MCF 10A (cell line): ENCODE data around the gene SMIM22. TPM values are rescaled to one million over a fixed set of nuclear protein-coding genes. Genes with fewer than 3 reads are reported as not detected.

Source experiments
- BruUV-seq: library from RNA; stranded (reverse); fragments of 400-500 nt; replicated peaks from 2 replicates; lab custom pipeline; 2021; lab: Mats Ljungman, UMichigan
- CTCF ChIA-PET: fragments of 300-600 bp; sonication (Branson Sonifier 250); formaldehyde crosslinking; extraction: SDS; loops from one replicate; lab custom pipeline; 2021; ENCODE audit warnings: antibody characterized with exemption, inconsistent platforms; lab: Yijun Ruan, JAX
- POLR2A ChIA-PET: fragments of 300-600, 350-650 bp; sonication (Branson Sonifier 250); formaldehyde crosslinking; extraction: SDS; loops from one replicate; lab custom pipeline; 2020; ENCODE audit warnings: antibody characterized with exemption, inconsistent platforms; lab: Yijun Ruan, JAX
- DNase-seq: peaks from one replicate; pipeline ENCODE4 v3.0.0-alpha.2; 2018; ENCODE audit not compliant: unreplicated experiment
- H3K27ac Mint-ChIP-seq: one replicate; pipeline ENCODE4 v1.8.0; 2022; ENCODE audit warnings: mild to moderate bottlenecking, low read depth, mixed read lengths; ENCODE audit not compliant: unreplicated experiment
- H3K27me3 Mint-ChIP-seq: one replicate; pipeline ENCODE4 v1.8.0; 2022; ENCODE audit warnings: mixed read lengths; ENCODE audit not compliant: insufficient read depth, unreplicated experiment
- H3K36me3 Mint-ChIP-seq: one replicate; pipeline ENCODE4 v1.8.0; 2022; ENCODE audit warnings: mild to moderate bottlenecking, moderate library complexity, mixed read lengths; ENCODE audit not compliant: insufficient read depth, unreplicated experiment
- H3K4me1 Mint-ChIP-seq: one replicate; pipeline ENCODE4 v1.8.0; 2022; ENCODE audit warnings: mixed read lengths; ENCODE audit not compliant: insufficient read depth, unreplicated experiment
- H3K4me3 Mint-ChIP-seq: one replicate; pipeline ENCODE4 v1.8.0; 2022; ENCODE audit warnings: mild to moderate bottlenecking, moderate library complexity, mixed read lengths; ENCODE audit not compliant: unreplicated experiment
- H3K9me3 Mint-ChIP-seq: one replicate; pipeline ENCODE4 v1.8.0; 2022; ENCODE audit warnings: mixed read lengths; ENCODE audit not compliant: unreplicated experiment
- intact Hi-C: fragments of 100-400 bp; cut with micrococcal nuclease; formaldehyde crosslinking; loops from 2 replicates; pipeline ENCODE4 v1.14.1; 2022
- total RNA-seq: library from RNA; stranded (reverse); gene quantifications from 2 replicates; pipeline ENCODE4 v1.2.3, GENCODE V29; 2022
- TF ChIP-seq, protein P1 (sequence below): fragments of 200-600 bp; IDR thresholded peaks from one replicate; pipeline ENCODE4 v1.8.0; 2022; ENCODE audit warnings: antibody characterized with exemption, mild to moderate bottlenecking; ENCODE audit not compliant: unreplicated experiment

SMIM22 gene
- total RNA-seq, 1 experiment from 2014 or later = 2.4 TPM

DNA sequence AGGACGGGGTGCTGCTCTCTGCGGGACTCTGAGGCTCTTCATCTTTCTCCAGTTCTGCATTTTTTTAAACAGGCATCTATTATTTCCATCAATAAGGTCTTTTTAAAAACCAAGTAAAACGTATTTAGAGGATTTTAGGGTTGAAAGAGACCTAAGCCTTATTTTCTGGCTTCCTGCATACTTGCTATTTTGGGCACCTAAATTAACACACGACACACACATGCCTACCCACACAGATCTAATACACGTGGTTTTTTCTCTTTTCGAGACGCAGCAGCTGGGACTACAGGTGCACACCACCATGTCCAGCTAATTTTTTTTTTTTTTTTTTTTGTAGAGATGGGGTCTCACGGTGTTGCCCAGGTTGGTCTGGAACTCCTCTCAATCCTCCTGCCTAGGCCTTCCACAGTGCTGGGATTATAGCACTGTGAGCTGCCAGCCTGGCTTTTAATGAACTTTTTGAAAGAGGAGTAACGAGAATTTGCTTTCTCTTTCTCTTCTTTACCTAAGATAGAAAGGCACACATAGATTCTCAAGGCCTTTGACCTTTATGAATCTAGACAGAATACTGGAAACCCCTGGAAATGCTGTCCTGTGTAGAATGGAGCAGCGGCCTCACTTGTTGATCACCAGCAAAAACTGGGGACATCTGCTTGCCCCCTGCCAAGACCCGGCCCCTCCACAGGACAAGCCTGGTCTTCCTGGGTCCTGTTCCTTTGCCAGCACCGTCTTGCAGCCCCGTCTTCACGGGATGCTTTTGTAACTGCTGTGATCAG lies 47.1 kb upstream of the SMIM22 start:
- H3K4me3 Mint-ChIP-seq = no peak overlapping the region
- no peak for DNase-seq
- intact Hi-C loops = no loop called here
- no peaks in the 10 kb centered on the region for H3K9me3 Mint-ChIP-seq
- peaks cover 27% of the 10 kb centered on the region for H3K36me3 Mint-ChIP-seq
- ChIA-PET CTCF (interaction anchor here (0.6 to 1.7 kb wide), 3 partner anchors 10 to 208 kb away, joined by 3 to 5 read pairs (median 4); no protein-coding TSS in a partner anchor), POLR2A (interaction anchor here (0.8 to 4.0 kb wide), 2 partner anchors 18 to 129 kb away, joined by 3 to 12 read pairs; partner anchors contain the start of gene ZNF500)
- H3K27ac Mint-ChIP-seq = no peak overlapping the region
- no peaks in the 10 kb centered on the region for H3K27me3 Mint-ChIP-seq
- TF ChIP-seq, protein P1, sequence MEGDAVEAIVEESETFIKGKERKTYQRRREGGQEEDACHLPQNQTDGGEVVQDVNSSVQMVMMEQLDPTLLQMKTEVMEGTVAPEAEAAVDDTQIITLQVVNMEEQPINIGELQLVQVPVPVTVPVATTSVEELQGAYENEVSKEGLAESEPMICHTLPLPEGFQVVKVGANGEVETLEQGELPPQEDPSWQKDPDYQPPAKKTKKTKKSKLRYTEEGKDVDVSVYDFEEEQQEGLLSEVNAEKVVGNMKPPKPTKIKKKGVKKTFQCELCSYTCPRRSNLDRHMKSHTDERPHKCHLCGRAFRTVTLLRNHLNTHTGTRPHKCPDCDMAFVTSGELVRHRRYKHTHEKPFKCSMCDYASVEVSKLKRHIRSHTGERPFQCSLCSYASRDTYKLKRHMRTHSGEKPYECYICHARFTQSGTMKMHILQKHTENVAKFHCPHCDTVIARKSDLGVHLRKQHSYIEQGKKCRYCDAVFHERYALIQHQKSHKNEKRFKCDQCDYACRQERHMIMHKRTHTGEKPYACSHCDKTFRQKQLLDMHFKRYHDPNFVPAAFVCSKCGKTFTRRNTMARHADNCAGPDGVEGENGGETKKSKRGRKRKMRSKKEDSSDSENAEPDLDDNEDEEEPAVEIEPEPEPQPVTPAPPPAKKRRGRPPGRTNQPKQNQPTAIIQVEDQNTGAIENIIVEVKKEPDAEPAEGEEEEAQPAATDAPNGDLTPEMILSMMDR = no peak
- BruUV-seq = no TSS peak
- H3K4me1 Mint-ChIP-seq = no peaks in the 10 kb centered on the region

DNA sequence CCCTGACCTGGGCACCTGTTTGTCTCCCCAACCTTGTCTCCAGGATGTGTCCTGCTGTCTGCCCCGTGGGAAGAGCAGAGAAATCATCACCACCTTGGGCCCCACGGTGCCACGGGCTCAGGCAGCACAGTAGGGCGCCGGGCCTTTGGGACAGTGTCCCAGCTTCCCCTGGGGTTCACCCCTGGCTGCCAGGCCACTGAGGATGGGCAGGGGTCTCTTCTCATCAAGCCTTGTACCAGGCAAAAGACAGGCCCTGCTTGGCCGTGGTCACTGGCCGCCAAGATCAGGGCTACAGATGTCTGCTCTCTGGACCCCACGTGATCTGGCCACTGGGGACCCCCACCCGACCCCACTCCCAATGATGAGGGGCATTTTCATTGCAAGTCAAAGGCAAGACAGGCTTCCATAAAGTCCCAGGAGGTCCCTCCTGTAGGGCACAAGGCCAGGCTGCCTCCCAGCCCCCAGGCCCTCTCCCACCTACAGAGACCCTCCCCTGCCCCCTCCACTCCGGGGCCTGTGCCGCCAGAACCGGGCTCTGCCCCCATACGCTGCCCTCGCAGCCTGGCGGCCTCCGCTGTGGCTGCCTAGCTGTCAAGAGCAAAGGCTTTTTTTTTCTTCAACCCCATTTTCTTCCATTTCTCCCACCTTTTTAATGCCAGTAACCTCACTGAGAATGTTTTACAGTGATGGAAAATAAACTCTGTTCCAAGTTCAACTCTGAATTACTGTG lies 46.3 kb upstream of the SMIM22 start:
- intact Hi-C loops = no loop called here
- POLR2A ChIA-PET = interaction anchor here (0.8 to 4.0 kb wide), 2 partner anchors 18 to 130 kb away, joined by 3 to 12 read pairs; partner anchors contain the start of gene ZNF500

DNA sequence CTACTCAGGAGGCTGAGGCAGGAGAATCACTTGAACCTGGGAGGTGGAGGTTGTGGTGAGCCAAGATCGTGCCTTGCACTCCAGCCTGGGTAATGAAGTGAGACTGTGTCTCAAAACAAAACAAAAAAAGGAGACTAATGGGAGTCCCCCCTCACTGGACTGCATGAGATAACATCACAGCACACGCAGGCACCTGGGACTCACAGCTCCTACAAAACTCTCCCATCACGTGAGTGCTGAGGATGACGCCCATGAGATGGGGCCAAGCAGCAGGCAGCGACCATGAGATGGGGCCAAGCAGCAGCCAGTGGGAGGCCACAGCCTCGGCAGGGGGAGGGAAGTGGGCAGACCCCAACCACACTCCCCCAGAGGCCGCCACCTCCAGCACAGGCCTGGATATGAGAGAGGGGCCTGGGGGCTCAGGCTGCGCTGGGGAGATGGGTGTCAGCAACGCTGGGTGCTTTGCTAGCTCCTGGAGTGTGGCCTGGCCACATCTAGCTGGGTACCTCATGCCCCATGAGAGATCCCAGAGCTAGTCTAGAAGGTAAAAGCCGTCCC lies 45.4 kb upstream of the SMIM22 start:
- no peaks in the 10 kb centered on the region for H3K27me3 Mint-ChIP-seq
- TF ChIP-seq, protein P1 = no peak
- BruUV-seq = no TSS peak
- H3K36me3 Mint-ChIP-seq = peaks cover 29% of the 10 kb centered on the region
- no peak overlapping the region for H3K27ac Mint-ChIP-seq
- intact Hi-C loops = no loop called here
- no peaks in the 10 kb centered on the region for H3K4me1 Mint-ChIP-seq
- ChIA-PET CTCF (no interaction called here), POLR2A (interaction anchor here (4.0 kb wide), 1 partner anchor 17 kb away, joined by 12 read pairs; the partner anchor contains the start of gene ZNF500)
- H3K9me3 Mint-ChIP-seq = no peaks in the 10 kb centered on the region
- DNase-seq = no peak
- H3K4me3 Mint-ChIP-seq = no peak overlapping the region

More for the DNA sequence above, 46.3 kb upstream of the SMIM22 start:
- Mint-ChIP-seq H3K36me3 (peaks cover 27% of the 10 kb centered on the region), H3K4me1 (no peaks in the 10 kb centered on the region), H3K9me3 (no peaks in the 10 kb centered on the region), H3K27ac (no peak overlapping the region), H3K4me3 (no peak overlapping the region), H3K27me3 (no peaks in the 10 kb centered on the region)
- TF ChIP-seq, protein P1 = no peak
- CTCF ChIA-PET = interaction anchor here (0.6 to 1.7 kb wide), 2 partner anchors 11 to 133 kb away, joined by 3 to 5 read pairs; no protein-coding TSS in a partner anchor
- no TSS peak for BruUV-seq
- DNase-seq = no peak

DNA sequence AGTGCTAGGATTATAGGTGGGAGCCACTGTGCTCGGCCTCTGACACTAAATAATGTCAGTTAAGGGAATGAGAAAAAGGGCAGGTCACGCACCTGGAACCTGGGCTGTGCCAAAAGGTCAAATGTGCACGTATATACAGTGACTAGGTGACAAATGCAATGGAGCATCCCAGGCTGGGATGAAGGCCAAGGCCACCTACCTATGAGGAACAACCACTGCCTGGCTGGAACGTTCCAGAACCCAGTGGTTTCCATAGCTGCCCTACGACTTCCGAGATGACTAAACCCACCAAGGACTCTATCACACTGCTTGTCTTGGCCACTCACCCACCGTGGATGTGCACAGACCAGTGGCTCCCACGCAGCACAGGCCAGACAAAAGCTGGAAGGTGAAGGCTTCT lies 44.3 kb upstream of the SMIM22 start:
- intact Hi-C loops = no loop called here
- Mint-ChIP-seq H3K4me3 (no peak overlapping the region), H3K36me3 (peaks cover 40% of the 10 kb centered on the region), H3K9me3 (no peaks in the 10 kb centered on the region), H3K4me1 (no peaks in the 10 kb centered on the region), H3K27me3 (no peaks in the 10 kb centered on the region), H3K27ac (no peak overlapping the region)
- ChIA-PET CTCF (interaction anchor here (0.8 kb wide), 1 partner anchor 10 kb away, joined by 3 read pairs; no protein-coding TSS in a partner anchor), POLR2A (interaction anchor here (1.9 kb wide), 1 partner anchor 16 kb away, joined by 7 read pairs; the partner anchor contains the start of genes ANKS3 and DNAAF8)
- DNase-seq = no peak
- TF ChIP-seq, protein P1 = no peak
- BruUV-seq = no TSS peak
